ENCODE data around the gene SP100.

The SP100 gene

GRCh38 chr2:230570987-230571386 is 155.0 kb downstream of the SP100 start:
- Mint-ChIP-seq H3K4me1 (no peaks in the 10 kb centered on the region), H3K27me3 (ENCODE audit: low read depth) (peaks cover 15% of the 10 kb centered on the region), H3K9me3 (peaks cover 16% of the 10 kb centered on the region), H3K27ac (no peak overlapping the region), H3K36me3 (ENCODE audit: low read depth) (no peaks in the 10 kb centered on the region), H3K4me3 (no peak overlapping the region)
- TF ChIP-seq CTCF (IDR thresholded peaks at IDR 0.05; ENCODE audit: unreplicated experiment in 3 of 3), result no peak

GRCh38 chr2:230575642-230576324 is 159.8 kb downstream of the SP100 start:
- no peaks in the 10 kb centered on the region for H3K4me1 Mint-ChIP-seq
- no peak for TF ChIP-seq CTCF (IDR thresholded peaks at IDR 0.05; ENCODE audit: unreplicated experiment in 3 of 3)
- no peaks in the 10 kb centered on the region for H3K36me3 Mint-ChIP-seq (ENCODE audit: low read depth)
- H3K27me3 Mint-ChIP-seq (ENCODE audit: low read depth), result peaks cover 17% of the 10 kb centered on the region
- H3K27ac Mint-ChIP-seq, result no peak overlapping the region
- H3K4me3 Mint-ChIP-seq, result no peak overlapping the region
- H3K9me3 Mint-ChIP-seq, result peaks cover 17% of the 10 kb centered on the region

- Mint-ChIP-seq H3K36me3 (ENCODE audit: low read depth) (no peaks in the 10 kb centered on the region), H3K9me3 (peaks cover 17% of the 10 kb centered on the region)
These were observed 161.1 kb downstream of the SP100 start for GRCh38 chr2:230577114-230577513.

GRCh38 chr2:230578106-230578505 is 162.1 kb downstream of the SP100 start:
- peaks cover 18% of the 10 kb centered on the region for H3K9me3 Mint-ChIP-seq
- H3K36me3 Mint-ChIP-seq (ENCODE audit: low read depth), result no peaks in the 10 kb centered on the region
- peaks cover 14% of the 10 kb centered on the region for H3K27me3 Mint-ChIP-seq (ENCODE audit: low read depth)
- no peak for TF ChIP-seq CTCF (IDR thresholded peaks at IDR 0.05; ENCODE audit: unreplicated experiment in 3 of 3)
- H3K4me1 Mint-ChIP-seq, result no peaks in the 10 kb centered on the region
- H3K4me3 Mint-ChIP-seq, result no peak overlapping the region
- no peak overlapping the region for H3K27ac Mint-ChIP-seq

More at GRCh38 chr2:230577114-230577513, 161.1 kb downstream of the SP100 start:
- no peak overlapping the region for H3K27ac Mint-ChIP-seq
- no peak overlapping the region for H3K4me3 Mint-ChIP-seq
- no peaks in the 10 kb centered on the region for H3K4me1 Mint-ChIP-seq
- TF ChIP-seq CTCF (IDR thresholded peaks at IDR 0.05; ENCODE audit: unreplicated experiment in 3 of 3), result no peak
- H3K27me3 Mint-ChIP-seq (ENCODE audit: low read depth), result peaks cover 14% of the 10 kb centered on the region

- no peaks in the 10 kb centered on the region for H3K4me1 Mint-ChIP-seq
- H3K27ac Mint-ChIP-seq, result no peak overlapping the region
- no peaks in the 10 kb centered on the region for H3K36me3 Mint-ChIP-seq (ENCODE audit: low read depth)
- TF ChIP-seq CTCF (IDR thresholded peaks at IDR 0.05; ENCODE audit: unreplicated experiment in 3 of 3), result no peak
- H3K9me3 Mint-ChIP-seq, result peaks cover 6% of the 10 kb centered on the region
- no peak overlapping the region for H3K4me3 Mint-ChIP-seq
- peaks cover 7% of the 10 kb centered on the region for H3K27me3 Mint-ChIP-seq (ENCODE audit: low read depth)
These were observed 166.9 kb downstream of the SP100 start for GRCh38 chr2:230582851-230583283.

GRCh38 chr2:230583581-230583980 is 167.6 kb downstream of the SP100 start:
- TF ChIP-seq CTCF (IDR thresholded peaks at IDR 0.05; ENCODE audit: unreplicated experiment in 3 of 3), result no peak
- no peaks in the 10 kb centered on the region for H3K4me1 Mint-ChIP-seq
- H3K9me3 Mint-ChIP-seq, result peaks cover 6% of the 10 kb centered on the region
- no peak overlapping the region for H3K27ac Mint-ChIP-seq
- peaks cover 7% of the 10 kb centered on the region for H3K27me3 Mint-ChIP-seq (ENCODE audit: low read depth)
- no peak overlapping the region for H3K4me3 Mint-ChIP-seq
- H3K36me3 Mint-ChIP-seq (ENCODE audit: low read depth), result no peaks in the 10 kb centered on the region

Data from nephron (organoid).